Neural progenitor cell (in vitro differentiated cells): Measurements from ENCODE around the gene INA. TPM values are rescaled to one million over a fixed set of nuclear protein-coding genes. Genes with fewer than 3 reads are reported as not detected.
A peak's percentile ranks its signal among the peaks of the same experiment; 100 is the strongest.

ENCODE experiments used
- DNase-seq: peaks from one replicate; pipeline ENCODE4 v3.0.0-alpha.2; 2016; ENCODE audit warnings: low spot score
- H2AFZ ChIP-seq: fragments of 200-600 bp; sonication (generic); replicated peaks from 2 replicates; pipeline ENCODE4 v1.6.1; 2016; ENCODE audit warnings: antibody characterized with exemption
- H3F3A ChIP-seq: fragments of 200-600 bp; sonication (generic); 2 replicates; pipeline ENCODE4 v1.6.1; 2016; ENCODE audit warnings: antibody characterized with exemption, low read depth
- H3K27ac ChIP-seq: fragments of 200-600 bp; sonication (generic); 2 replicates; pipeline ENCODE4 v1.5.1; 2016; ENCODE audit warnings: mild to moderate bottlenecking
- H3K27me3 ChIP-seq: fragments of 200-600 bp; sonication (generic); 2 replicates; pipeline ENCODE4 v1.6.1; 2016; ENCODE audit warnings: mild to moderate bottlenecking, moderate library complexity
- H3K36me3 ChIP-seq: fragments of 200-600 bp; sonication (generic); 2 replicates; pipeline ENCODE4 v1.5.1; 2016
- H3K4me1 ChIP-seq: fragments of 200-600 bp; sonication (generic); 2 replicates; pipeline ENCODE4 v1.6.1; 2016; ENCODE audit warnings: mixed run types
- H3K4me2 ChIP-seq: fragments of 200-600 bp; sonication (generic); 2 replicates; pipeline ENCODE4 v1.6.1; 2016
- H3K4me3 ChIP-seq: fragments of 200-600 bp; sonication (generic); 2 replicates; pipeline ENCODE4 v1.5.1; 2016
- H3K79me2 ChIP-seq: fragments of 200-600 bp; sonication (generic); 2 replicates; pipeline ENCODE4 v1.6.1; 2016; ENCODE audit warnings: low read depth
- H3K9ac ChIP-seq: fragments of 200-600 bp; sonication (generic); 2 replicates; pipeline ENCODE4 v1.6.1; 2016
- H3K9me3 ChIP-seq: fragments of 200-600 bp; sonication (generic); 2 replicates; pipeline ENCODE4 v1.5.1; 2016; ENCODE audit warnings: low read depth
- H4K20me1 ChIP-seq: fragments of 200-600 bp; sonication (generic); 2 replicates; pipeline ENCODE4 v1.6.1; 2016; ENCODE audit warnings: low read depth
- H3K27ac Mint-ChIP-seq: 3 replicates; pipeline ENCODE4 v1.8.0; 2021; ENCODE audit warnings: mixed read lengths
- H3K27me3 Mint-ChIP-seq: 2 replicates; pipeline ENCODE4 v1.8.0; 2022; ENCODE audit warnings: low read depth, mild to moderate bottlenecking, inconsistent platforms, moderate library complexity, mixed read lengths; ENCODE audit not compliant: insufficient read depth
- H3K36me3 Mint-ChIP-seq: 3 replicates; pipeline ENCODE4 v1.8.0; 2021; ENCODE audit warnings: mixed read lengths
- H3K4me1 Mint-ChIP-seq: 3 replicates; pipeline ENCODE4 v1.8.0; 2021; ENCODE audit warnings: mixed read lengths
- H3K4me3 Mint-ChIP-seq: 3 replicates; pipeline ENCODE4 v1.8.0; 2021; ENCODE audit warnings: mild to moderate bottlenecking, moderate library complexity, mixed read lengths
- H3K9me3 Mint-ChIP-seq: 3 replicates; pipeline ENCODE4 v1.8.0; 2020; ENCODE audit warnings: mixed read lengths
- EZH2 ChIP-seq: fragments of 200-600 bp; sonication (generic); IDR thresholded peaks from 2 replicates; pipeline ENCODE4 v1.6.1; 2017; ENCODE audit warnings: antibody characterized with exemption, mild to moderate bottlenecking, moderate library complexity
- EZH2phosphoT487 ChIP-seq: fragments of 200-600 bp; sonication (generic); IDR thresholded peaks from 2 replicates; pipeline ENCODE4 v1.6.1; 2017; ENCODE audit warnings: antibody characterized with exemption
- total RNA-seq: library from RNA; depleted of rRNA; stranded (reverse); fragments of >200 nt; gene quantifications from 2 replicates; pipeline ENCODE4 v1.2.3, GENCODE V29; 2015; ENCODE audit warnings: low replicate concordance
- TF ChIP-seq, protein P1 (sequence below): fragments of 200-600 bp; sonication (generic); IDR thresholded peaks from 2 replicates; pipeline ENCODE4 v1.5.1; 2017; ENCODE audit warnings: antibody characterized with exemption, mild to moderate bottlenecking

INA gene
- total RNA-seq, 1 donor from 2014 or later, result 9.7 TPM

DNA sequence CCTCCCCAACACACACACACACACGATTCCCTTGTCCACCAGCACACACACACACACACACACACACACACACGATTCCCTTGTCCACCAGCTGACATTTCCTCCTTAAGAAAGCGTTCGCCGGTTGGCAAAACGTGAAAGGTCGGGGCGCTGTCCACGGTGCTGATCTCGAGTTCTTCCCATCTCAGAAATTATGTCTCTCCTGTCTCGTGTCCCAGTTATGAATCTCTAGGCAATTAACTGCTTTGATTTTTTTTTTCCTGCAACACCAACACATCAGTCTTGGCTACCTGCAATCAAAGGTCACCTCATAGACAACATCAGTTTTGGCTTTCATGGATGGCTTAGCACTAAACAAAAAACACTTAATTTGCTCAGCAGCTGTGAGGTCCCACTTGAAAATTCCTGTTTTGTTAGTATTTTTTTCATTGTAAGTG is 1.9 kb downstream of the INA start:
- H3K27me3 Mint-ChIP-seq, result peaks cover 33% of the 10 kb centered on the region
- H3K27ac Mint-ChIP-seq, result no peak overlapping the region
- Histone ChIP-seq H2AFZ (no peak overlapping the region), H3K4me2 (no peak overlapping the region), H3K4me1 (peaks cover 34% of the 10 kb centered on the region), H3K27ac (no peak overlapping the region), H3K4me3 (no peak overlapping the region), H3K36me3 (no peaks in the 10 kb centered on the region), H3K27me3 (peaks cover 68% of the 10 kb centered on the region), H3K9me3 (no peaks in the 10 kb centered on the region), H3K9ac (no peak overlapping the region), H3F3A (peaks cover 48% of the 10 kb centered on the region), H4K20me1 (peaks cover 48% of the 10 kb centered on the region), H3K79me2 (no peaks in the 10 kb centered on the region)
- H3K4me3 Mint-ChIP-seq, result peak overlapping the region; percentile 79
- peaks cover 23% of the 10 kb centered on the region for H3K4me1 Mint-ChIP-seq
- TF ChIP-seq, protein P1, sequence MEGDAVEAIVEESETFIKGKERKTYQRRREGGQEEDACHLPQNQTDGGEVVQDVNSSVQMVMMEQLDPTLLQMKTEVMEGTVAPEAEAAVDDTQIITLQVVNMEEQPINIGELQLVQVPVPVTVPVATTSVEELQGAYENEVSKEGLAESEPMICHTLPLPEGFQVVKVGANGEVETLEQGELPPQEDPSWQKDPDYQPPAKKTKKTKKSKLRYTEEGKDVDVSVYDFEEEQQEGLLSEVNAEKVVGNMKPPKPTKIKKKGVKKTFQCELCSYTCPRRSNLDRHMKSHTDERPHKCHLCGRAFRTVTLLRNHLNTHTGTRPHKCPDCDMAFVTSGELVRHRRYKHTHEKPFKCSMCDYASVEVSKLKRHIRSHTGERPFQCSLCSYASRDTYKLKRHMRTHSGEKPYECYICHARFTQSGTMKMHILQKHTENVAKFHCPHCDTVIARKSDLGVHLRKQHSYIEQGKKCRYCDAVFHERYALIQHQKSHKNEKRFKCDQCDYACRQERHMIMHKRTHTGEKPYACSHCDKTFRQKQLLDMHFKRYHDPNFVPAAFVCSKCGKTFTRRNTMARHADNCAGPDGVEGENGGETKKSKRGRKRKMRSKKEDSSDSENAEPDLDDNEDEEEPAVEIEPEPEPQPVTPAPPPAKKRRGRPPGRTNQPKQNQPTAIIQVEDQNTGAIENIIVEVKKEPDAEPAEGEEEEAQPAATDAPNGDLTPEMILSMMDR, result no peak
- TF ChIP-seq EZH2phosphoT487, result no peak
- no peak for TF ChIP-seq EZH2
- H3K36me3 Mint-ChIP-seq, result no peaks in the 10 kb centered on the region
- no peaks in the 10 kb centered on the region for H3K9me3 Mint-ChIP-seq
- peak; percentile 90 for DNase-seq

DNA sequence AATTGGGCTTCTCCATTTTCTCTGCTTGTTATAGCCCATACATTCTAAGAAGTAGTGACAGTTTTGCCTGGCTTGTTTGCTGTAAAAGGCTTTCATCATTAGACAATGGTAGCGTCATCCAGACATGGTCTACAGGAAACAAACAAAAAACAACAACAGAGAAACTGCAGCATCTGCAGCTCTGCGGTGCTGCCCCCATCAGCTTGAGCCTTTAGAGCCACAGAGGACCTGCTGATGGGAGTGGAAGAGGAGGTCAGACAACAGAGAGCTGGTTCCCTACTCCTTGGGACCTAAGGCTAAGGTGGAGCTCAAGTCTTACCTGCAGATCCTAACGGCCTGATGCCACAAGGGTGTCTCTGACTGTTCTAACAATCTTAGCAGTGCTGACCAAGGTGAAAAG is 3.1 kb downstream of the INA start:
- Mint-ChIP-seq H3K27me3 (peaks cover 33% of the 10 kb centered on the region), H3K9me3 (no peaks in the 10 kb centered on the region), H3K4me3 (peak overlapping the region; percentile 30), H3K36me3 (no peaks in the 10 kb centered on the region), H3K27ac (no peak overlapping the region), H3K4me1 (peaks cover 23% of the 10 kb centered on the region)
- H3K4me2 ChIP-seq, result no peak overlapping the region
- H3K27me3 ChIP-seq, result peaks cover 65% of the 10 kb centered on the region
- H3K9ac ChIP-seq, result no peak overlapping the region
- H2AFZ ChIP-seq, result no peak overlapping the region
- DNase-seq, result peak; percentile 4
- TF ChIP-seq, protein P1, result no peak
- TF ChIP-seq EZH2phosphoT487 (no peak), EZH2 (no peak)
- H3F3A ChIP-seq, result peaks cover 48% of the 10 kb centered on the region
- no peak overlapping the region for H3K4me3 ChIP-seq
- H3K9me3 ChIP-seq, result no peaks in the 10 kb centered on the region
- H4K20me1 ChIP-seq, result peaks cover 48% of the 10 kb centered on the region
- H3K4me1 ChIP-seq, result peaks cover 34% of the 10 kb centered on the region
- no peaks in the 10 kb centered on the region for H3K36me3 ChIP-seq
- H3K27ac ChIP-seq, result no peak overlapping the region
- H3K79me2 ChIP-seq, result no peaks in the 10 kb centered on the region

DNA sequence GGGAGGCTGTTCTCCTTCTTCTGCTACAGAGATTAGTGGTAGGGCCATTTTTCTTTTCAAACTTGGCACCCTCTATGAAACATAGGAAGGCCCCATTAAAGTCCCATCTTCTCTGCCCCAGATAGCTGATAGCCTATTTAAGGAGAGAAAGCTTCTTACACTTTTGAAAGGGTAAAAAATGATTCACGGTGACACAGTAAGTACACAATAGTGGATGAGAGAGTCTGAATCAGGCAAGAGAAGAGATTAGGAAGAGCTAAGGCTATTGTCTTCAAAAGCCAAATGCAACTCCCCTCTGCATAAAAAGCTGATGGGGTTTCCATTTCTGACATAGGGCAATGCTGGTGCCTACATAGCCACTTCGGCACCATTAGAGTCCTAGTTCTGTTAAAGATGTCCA is 3.6 kb downstream of the INA start:
- Histone ChIP-seq H3K4me3 (no peak overlapping the region), H3K9me3 (no peaks in the 10 kb centered on the region), H3K4me1 (peaks cover 34% of the 10 kb centered on the region), H4K20me1 (peaks cover 44% of the 10 kb centered on the region), H3K27me3 (peaks cover 61% of the 10 kb centered on the region), H3K36me3 (no peaks in the 10 kb centered on the region), H3K9ac (no peak overlapping the region), H3F3A (peaks cover 48% of the 10 kb centered on the region), H3K79me2 (no peaks in the 10 kb centered on the region), H3K27ac (no peak overlapping the region), H2AFZ (no peak overlapping the region), H3K4me2 (no peak overlapping the region)
- Mint-ChIP-seq H3K4me3 (no peak overlapping the region), H3K27me3 (peaks cover 31% of the 10 kb centered on the region), H3K27ac (no peak overlapping the region), H3K4me1 (peaks cover 23% of the 10 kb centered on the region), H3K9me3 (no peaks in the 10 kb centered on the region), H3K36me3 (no peaks in the 10 kb centered on the region)
- TF ChIP-seq EZH2phosphoT487, result no peak
- TF ChIP-seq, protein P1, result no peak
- DNase-seq, result no peak
